ENCODE results near the gene CCND3. TPM values are rescaled to one million over a fixed set of nuclear protein-coding genes. Genes with fewer than 3 reads are reported as not detected.

The CCND3 gene
- total RNA-seq, result 48.1 and 62.5 TPM in 2 replicates

GRCh38 chr6:41941280-41942066 is at the start of gene CCND3:
Gene CCND3, minus strand, starts transcription at chr6:41941808. Its CDS starts 159 bp downstream, at chr6:41941649.

DNA sequence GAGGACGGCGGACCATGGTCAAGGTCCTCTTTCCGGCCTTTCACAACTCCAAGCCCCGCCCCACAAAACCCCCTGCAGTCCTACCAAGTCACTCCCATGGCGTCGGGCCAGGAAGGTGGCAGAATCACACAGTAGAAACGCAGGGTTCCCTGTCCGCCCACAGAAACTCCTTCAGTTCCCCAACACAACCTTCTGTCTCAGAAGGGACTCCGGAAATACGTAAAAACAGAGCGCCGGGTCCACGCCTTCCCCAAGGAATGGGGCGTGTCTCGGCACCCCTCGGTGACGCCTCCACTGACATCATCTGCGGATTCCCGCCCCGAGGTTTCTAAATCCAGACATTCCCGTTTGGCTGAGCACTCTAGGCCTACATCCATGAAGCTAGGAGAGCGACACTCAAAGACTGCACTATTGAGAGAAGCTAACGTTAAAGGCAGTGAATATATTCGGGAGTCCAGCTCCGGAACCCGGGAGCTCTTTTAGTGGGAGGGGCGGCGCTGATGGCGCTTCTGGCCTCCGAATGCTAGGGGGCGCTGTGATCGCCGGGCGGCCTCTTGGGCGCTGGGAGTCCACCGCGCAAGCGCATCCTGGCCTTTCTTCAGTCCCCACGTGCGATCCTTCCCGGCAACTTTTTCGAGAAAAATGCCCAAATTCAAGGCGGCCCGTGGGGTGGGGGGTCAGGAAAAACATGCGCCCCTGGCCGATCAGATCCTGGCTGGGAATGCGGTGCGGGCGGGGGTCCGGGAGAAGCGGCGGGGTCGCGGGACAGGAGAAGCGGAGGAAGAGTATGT is 20.5 kb downstream of the CCND3 start, which contains the start of the genes BYSL and MED20:
Gene BYSL (plus strand): TSS at position 579 of the 791 bp plus-strand sequence. CDS start 64 bp downstream, at position 643.
Gene MED20 (minus strand): TSS at position 219 of the 791 bp plus-strand sequence. CDS start 121 bp downstream, at position 98.

GRCh38 chr6:41895300-41896233 is 46.0 kb downstream of the CCND3 start, which contains the start of gene USP49:
Gene USP49, minus strand, starts transcription at chr6:41895375. Its CDS starts 88,392 bp downstream, at chr6:41806983.

Other genes with a start within 250 kb of the CCND3 start
- 3.5 and 3.6 TPM in 2 replicates for gene TFEB, start 206.2 kb downstream of the CCND3 start, total RNA-seq
- gene PGC, start 194.4 kb downstream of the CCND3 start, total RNA-seq, result not detected in 2 replicates
- gene FRS3, start 161.9 kb downstream of the CCND3 start, total RNA-seq, result 0.97 and 3.5 TPM in 2 replicates
- 2.3 and 6.2 TPM in 2 replicates for gene PRICKLE4, start 161.0 kb downstream of the CCND3 start, total RNA-seq
- 30.8 and 50.0 TPM in 2 replicates for gene TOMM6, start 154.1 kb downstream of the CCND3 start, total RNA-seq
- 1.3 and 5.0 TPM in 2 replicates for gene USP49, start 46.4 kb downstream of the CCND3 start, total RNA-seq
- 21.7 and 39.1 TPM in 2 replicates for gene MED20, start 20.7 kb downstream of the CCND3 start, total RNA-seq
- gene BYSL, start 20.3 kb downstream of the CCND3 start, total RNA-seq, result 18.5 and 39.7 TPM in 2 replicates
- 12.8 and 19.7 TPM in 2 replicates for gene TAF8, start 108.7 kb upstream of the CCND3 start, total RNA-seq
- 0.06 and 0.65 TPM in 2 replicates for gene C6orf132, start 200.8 kb upstream of the CCND3 start, total RNA-seq
- gene GUCA1A, start 231.6 kb upstream of the CCND3 start, total RNA-seq, result not detected in 2 replicates

All from bladder microvascular endothelial cell (primary cell).